SK-N-SH (cell line): Measurements from ENCODE around the gene SYT5.

Experiments used
- POLR2AphosphoS5 ChIP-seq: IDR thresholded peaks from 2 replicates; pipeline ENCODE4 v1.6.1; 2012; ENCODE audit warnings: low read depth, low read length
- TF ChIP-seq, protein P1 (sequence below): IDR thresholded peaks from 2 replicates; pipeline ENCODE4 v1.4.0; 2012; ENCODE audit warnings: low read depth

DNA sequence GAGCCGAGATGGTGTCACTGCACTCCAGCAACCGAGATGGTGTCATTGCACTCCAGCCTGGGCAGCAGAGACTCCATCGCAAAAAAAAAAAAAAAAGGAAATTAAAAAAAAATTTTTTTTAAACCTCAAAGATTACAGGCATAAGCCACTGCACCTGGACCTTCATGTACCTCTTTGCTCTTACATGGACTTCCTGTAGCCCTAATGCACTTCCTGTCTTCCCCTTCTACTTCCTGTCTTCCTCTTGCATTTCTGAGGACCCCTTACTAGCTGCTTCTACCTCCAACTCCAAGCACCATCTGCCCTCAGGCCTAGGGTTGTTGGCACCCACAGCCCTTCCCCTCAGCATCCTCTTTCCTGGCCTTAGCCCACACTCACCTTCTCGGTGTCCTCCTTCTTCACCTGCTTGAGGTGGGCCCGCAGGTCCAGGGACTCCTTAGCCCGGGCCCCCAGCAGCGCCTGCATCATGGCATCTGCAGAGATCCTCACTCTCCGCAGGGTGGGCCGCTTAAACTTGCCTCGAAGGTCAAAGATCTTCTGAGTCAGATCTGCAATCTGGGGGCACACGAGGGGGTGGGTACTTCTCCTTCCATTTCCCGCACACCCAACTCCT, 26.3 kb downstream of the SYT5 start:
- TF ChIP-seq, protein P1, sequence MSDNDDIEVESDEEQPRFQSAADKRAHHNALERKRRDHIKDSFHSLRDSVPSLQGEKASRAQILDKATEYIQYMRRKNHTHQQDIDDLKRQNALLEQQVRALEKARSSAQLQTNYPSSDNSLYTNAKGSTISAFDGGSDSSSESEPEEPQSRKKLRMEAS: no peak
- no peak for TF ChIP-seq POLR2AphosphoS5
